OCI-LY1 (cell line): Measurements from ENCODE around the gene TRIM28.

ENCODE experiments used
- H2AFZ ChIP-seq: fragments of 200-600 bp; sonication (generic), shearing (Covaris generic); 2 replicates; pipeline ENCODE4 v1.6.0; 2014; ENCODE audit warnings: antibody characterized with exemption, mild to moderate bottlenecking, low read length
- H3F3A ChIP-seq: fragments of 200-600 bp; sonication (generic), shearing (Covaris generic); 2 replicates; pipeline ENCODE4 v1.6.0; 2014; ENCODE audit warnings: mild to moderate bottlenecking, antibody characterized with exemption, low read length, moderate library complexity; ENCODE audit not compliant: insufficient read depth
- H3K27ac ChIP-seq: fragments of 200-600 bp; sonication (generic); 2 replicates; pipeline ENCODE4 v1.5.1; 2014; ENCODE audit warnings: low read length, mixed run types, mild to moderate bottlenecking, low read depth; ENCODE audit not compliant: poor library complexity, severe bottlenecking
- H3K27me3 ChIP-seq: fragments of 200-600 bp; sonication (generic); 2 replicates; pipeline ENCODE4 v1.6.0; 2014; ENCODE audit warnings: antibody characterized with exemption, mild to moderate bottlenecking, low read length, moderate library complexity; ENCODE audit not compliant: insufficient read depth
- H3K36me3 ChIP-seq: fragments of 200-600 bp; sonication (generic); 2 replicates; pipeline ENCODE4 v1.6.1; 2014; ENCODE audit warnings: mild to moderate bottlenecking, antibody characterized with exemption, low read length, moderate library complexity, mixed read lengths; ENCODE audit not compliant: insufficient read depth
- H3K4me1 ChIP-seq: fragments of 200-600 bp; sonication (generic); 2 replicates; pipeline ENCODE4 v1.5.1; 2014; ENCODE audit warnings: mild to moderate bottlenecking, low read length, moderate library complexity; ENCODE audit not compliant: insufficient read depth, severe bottlenecking
- H3K4me2 ChIP-seq: fragments of 200-600 bp; sonication (generic), shearing (Covaris generic); 2 replicates; pipeline ENCODE4 v1.6.1; 2014; ENCODE audit warnings: low read length
- H3K4me3 ChIP-seq: fragments of 200-600 bp; sonication (generic); 2 replicates; pipeline ENCODE4 v1.5.1; 2014; ENCODE audit warnings: low read length, low read depth, mild to moderate bottlenecking, mixed read lengths; ENCODE audit not compliant: poor library complexity, severe bottlenecking
- H3K79me2 ChIP-seq: fragments of 200-600 bp; shearing (Covaris generic); 2 replicates; pipeline ENCODE4 v1.6.1; 2016; ENCODE audit warnings: mixed run types, low read length, mixed read lengths; ENCODE audit not compliant: insufficient read depth
- H3K9ac ChIP-seq: fragments of 200-600 bp; sonication (generic), shearing (Covaris generic); 2 replicates; pipeline ENCODE4 v1.6.1; 2014; ENCODE audit warnings: mild to moderate bottlenecking, low read length, mixed read lengths
- H3K9me2 ChIP-seq: fragments of 200-600 bp; sonication (generic), shearing (Covaris generic); 2 replicates; pipeline ENCODE4 v1.6.1; 2014; ENCODE audit warnings: low read depth, mild to moderate bottlenecking, low read length, mixed read lengths
- H3K9me3 ChIP-seq: fragments of 200-600 bp; shearing (Covaris generic); 2 replicates; pipeline ENCODE4 v1.6.1; 2014; ENCODE audit warnings: low read length, mixed read lengths
- H4K20me1 ChIP-seq: fragments of 200-600 bp; sonication (generic), shearing (Covaris generic); 2 replicates; pipeline ENCODE4 v1.6.0; 2016; ENCODE audit warnings: mild to moderate bottlenecking, low read length; ENCODE audit not compliant: insufficient read depth
- CTCF ChIP-seq: fragments of 200-600 bp; sonication (generic), shearing (Covaris generic); IDR thresholded peaks from 2 replicates; pipeline ENCODE4 v1.5.1; 2017; ENCODE audit warnings: mild to moderate bottlenecking, antibody characterized with exemption, low read length, moderate library complexity, mixed read lengths
- EZH2 ChIP-seq: fragments of 200-600 bp; sonication (generic), shearing (Covaris generic); IDR thresholded peaks from 2 replicates; pipeline ENCODE4 v1.8.0; 2017; ENCODE audit warnings: borderline replicate concordance, mixed run types, mild to moderate bottlenecking, antibody characterized with exemption, low read length, moderate library complexity, mixed read lengths

The TRIM28 gene

GRCh38 chr19:58569191-58569942, 25.5 kb downstream of the TRIM28 start:
- TF ChIP-seq CTCF, result no peak
- no peak for TF ChIP-seq EZH2
- Histone ChIP-seq H3K9ac (no peak overlapping the region), H3K36me3 (peaks cover 26% of the 10 kb centered on the region; the same call in 1 of the 2 replicates), H3K9me3 (no peaks in the 10 kb centered on the region), H3K27me3 (no peaks in the 10 kb centered on the region), H4K20me1 (no peaks in the 10 kb centered on the region), H3F3A (peaks cover 8% of the 10 kb centered on the region; the same call in 1 of the 2 replicates), H3K27ac (no peak overlapping the region), H3K4me3 (no peak overlapping the region), H2AFZ (no peak overlapping the region), H3K9me2 (no peaks in the 10 kb centered on the region), H3K4me1 (peaks cover 20% of the 10 kb centered on the region), H3K79me2 (no peaks in the 10 kb centered on the region), H3K4me2 (no peak overlapping the region)

GRCh38 chr19:58569943-58570670, 26.2 kb downstream of the TRIM28 start:
- H3K4me1 ChIP-seq, result peaks cover 25% of the 10 kb centered on the region
- no peaks in the 10 kb centered on the region for H3K79me2 ChIP-seq
- H3K4me3 ChIP-seq, result no peak overlapping the region
- no peaks in the 10 kb centered on the region for H4K20me1 ChIP-seq
- H3K9me3 ChIP-seq, result no peaks in the 10 kb centered on the region
- TF ChIP-seq EZH2 (no peak), CTCF (no peak)
- H3K9ac ChIP-seq, result no peak overlapping the region
- no peak overlapping the region for H2AFZ ChIP-seq
- no peak overlapping the region for H3K4me2 ChIP-seq
- H3K36me3 ChIP-seq, result peaks cover 26% of the 10 kb centered on the region; the same call in 1 of the 2 replicates
- H3K27me3 ChIP-seq, result no peaks in the 10 kb centered on the region
- no peak overlapping the region for H3K27ac ChIP-seq
- peaks cover 5% of the 10 kb centered on the region; the same call in 1 of the 2 replicates for H3F3A ChIP-seq
- no peaks in the 10 kb centered on the region for H3K9me2 ChIP-seq

GRCh38 chr19:58570770-58571574, 27.1 kb downstream of the TRIM28 start:
- no peaks in the 10 kb centered on the region for H3K9me2 ChIP-seq
- peaks cover 28% of the 10 kb centered on the region for H3K4me1 ChIP-seq
- TF ChIP-seq EZH2, result no peak
- TF ChIP-seq CTCF, result no peak
- H2AFZ ChIP-seq, result no peak overlapping the region
- H3K4me2 ChIP-seq, result no peak overlapping the region; the same call in 1 of the 2 replicates
- no peak overlapping the region for H3K4me3 ChIP-seq
- H3K27me3 ChIP-seq, result no peaks in the 10 kb centered on the region
- no peak overlapping the region for H3K9ac ChIP-seq
- no peaks in the 10 kb centered on the region for H3K9me3 ChIP-seq
- no peaks in the 10 kb centered on the region for H4K20me1 ChIP-seq
- H3K79me2 ChIP-seq, result no peaks in the 10 kb centered on the region
- peaks cover 5% of the 10 kb centered on the region; the same call in 1 of the 2 replicates for H3F3A ChIP-seq
- peaks cover 26% of the 10 kb centered on the region; the same call in 1 of the 2 replicates for H3K36me3 ChIP-seq
- no peak overlapping the region for H3K27ac ChIP-seq
